ENCODE measurements around the gene EPAS1. TPM values are rescaled to one million over a fixed set of nuclear protein-coding genes. Genes with fewer than 3 reads are reported as not detected.

Gene EPAS1
- polyA plus RNA-seq, 2 of the 4 experiments (the other 2 are of a cell fraction) = 128 to 143 TPM

DNA sequence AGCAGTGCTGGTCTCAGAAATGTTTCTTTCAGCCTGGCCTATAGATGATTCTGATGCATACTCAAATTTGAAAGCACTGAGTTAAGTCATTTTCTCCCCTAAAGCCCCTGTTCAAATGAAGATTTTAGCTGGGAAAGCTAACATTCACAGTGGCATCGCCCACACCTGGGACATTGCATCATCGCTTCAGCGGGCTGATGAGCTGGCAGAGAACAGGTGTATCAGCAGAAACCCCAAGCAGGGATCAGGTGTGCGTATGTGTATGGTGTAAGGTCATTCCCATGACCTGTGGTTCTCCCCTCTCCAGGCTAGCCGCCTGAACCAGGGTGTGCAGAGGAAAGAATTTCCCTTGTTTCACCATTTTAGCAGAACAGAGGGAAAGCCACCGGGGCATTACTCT, 56.3 kb downstream of the EPAS1 start:
- DNase-seq (ENCODE audit: low read depth in 1 of 2, low spot score in 1 of 2) (no peak), FAIRE-seq (no peak), ATAC-seq (no peak)
- 90% methylated on average over 6 of the region's 6 CpGs for WGBS (ENCODE audit: missing lambda C conversion rate)
- TF ChIP-seq, protein P1, sequence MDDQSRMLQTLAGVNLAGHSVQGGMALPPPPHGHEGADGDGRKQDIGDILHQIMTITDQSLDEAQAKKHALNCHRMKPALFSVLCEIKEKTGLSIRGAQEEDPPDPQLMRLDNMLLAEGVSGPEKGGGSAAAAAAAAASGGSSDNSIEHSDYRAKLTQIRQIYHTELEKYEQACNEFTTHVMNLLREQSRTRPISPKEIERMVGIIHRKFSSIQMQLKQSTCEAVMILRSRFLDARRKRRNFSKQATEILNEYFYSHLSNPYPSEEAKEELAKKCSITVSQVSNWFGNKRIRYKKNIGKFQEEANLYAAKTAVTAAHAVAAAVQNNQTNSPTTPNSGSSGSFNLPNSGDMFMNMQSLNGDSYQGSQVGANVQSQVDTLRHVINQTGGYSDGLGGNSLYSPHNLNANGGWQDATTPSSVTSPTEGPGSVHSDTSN (IDR thresholded peaks at IDR 0.05) = no peak
- TF ChIP-seq TFCP2L1 (CRISPR knock-in tag; IDR thresholded peaks at IDR 0.05) = no peak
- TF ChIP-seq, protein P2, sequence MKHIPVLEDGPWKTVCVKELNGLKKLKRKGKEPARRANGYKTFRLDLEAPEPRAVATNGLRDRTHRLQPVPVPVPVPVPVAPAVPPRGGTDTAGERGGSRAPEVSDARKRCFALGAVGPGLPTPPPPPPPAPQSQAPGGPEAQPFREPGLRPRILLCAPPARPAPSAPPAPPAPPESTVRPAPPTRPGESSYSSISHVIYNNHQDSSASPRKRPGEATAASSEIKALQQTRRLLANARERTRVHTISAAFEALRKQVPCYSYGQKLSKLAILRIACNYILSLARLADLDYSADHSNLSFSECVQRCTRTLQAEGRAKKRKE (CRISPR knock-in tag; IDR thresholded peaks at IDR 0.05; ENCODE audit: low read depth) = no peak
- no peak for TF ChIP-seq RNF2 (IDR thresholded peaks at IDR 0.05; ENCODE audit: borderline replicate concordance, low read depth)
- TF ChIP-seq RFX5 (IDR thresholded peaks at IDR 0.05) = no peak
- TF ChIP-seq, protein P3, sequence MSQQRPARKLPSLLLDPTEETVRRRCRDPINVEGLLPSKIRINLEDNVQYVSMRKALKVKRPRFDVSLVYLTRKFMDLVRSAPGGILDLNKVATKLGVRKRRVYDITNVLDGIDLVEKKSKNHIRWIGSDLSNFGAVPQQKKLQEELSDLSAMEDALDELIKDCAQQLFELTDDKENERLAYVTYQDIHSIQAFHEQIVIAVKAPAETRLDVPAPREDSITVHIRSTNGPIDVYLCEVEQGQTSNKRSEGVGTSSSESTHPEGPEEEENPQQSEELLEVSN (IDR thresholded peaks at IDR 0.05; ENCODE audit: borderline replicate concordance, low read depth) = no peak
- no peak for TF ChIP-seq ZNF302 (CRISPR knock-in tag; IDR thresholded peaks at IDR 0.05)
- no peak for TF ChIP-seq POLR2AphosphoS2 (conservative IDR thresholded peaks at IDR 0.05; ENCODE audit: low read length)
- CTCF ChIA-PET = interaction anchor here (0.6 to 2.4 kb wide), 11 partner anchors 10 to 478 kb away, joined by 3 to 9 read pairs (median 3); no protein-coding TSS in a partner anchor
- POLR2A ChIA-PET = no interaction called here
- no peak overlapping the region for H3K4me2 ChIP-seq
- H3K4me1 ChIP-seq = no peaks in the 10 kb centered on the region
- no peaks in the 10 kb centered on the region for H3K9me3 ChIP-seq
- H3K27ac ChIP-seq = no peak overlapping the region
- H3K4me3 ChIP-seq = no peak overlapping the region

DNA sequence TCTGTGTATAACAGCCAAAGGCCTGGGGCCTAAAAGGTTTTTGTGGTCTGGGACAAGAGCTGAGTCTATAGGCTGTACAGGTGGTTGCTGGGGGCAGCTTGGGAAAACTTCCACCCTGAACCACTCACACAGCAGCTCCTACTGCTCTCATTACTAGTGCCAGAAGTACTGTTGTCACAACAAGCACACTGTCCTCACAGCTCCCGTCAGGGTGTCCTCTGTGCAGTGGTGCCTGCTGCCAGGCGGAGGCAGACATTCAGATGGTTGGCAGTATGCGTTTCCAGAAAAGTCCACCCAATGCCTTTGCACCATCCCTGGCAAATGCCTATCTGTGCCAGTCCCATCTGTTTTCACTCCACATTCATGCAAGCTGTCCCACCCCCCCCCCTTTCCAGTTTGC, 58.5 kb downstream of the EPAS1 start:
- CTCF ChIA-PET = interaction anchor here (0.6 to 3.5 kb wide), 14 partner anchors 8 to 363 kb away, joined by 3 to 30 read pairs (median 4); partner anchors contain the start of gene EPAS1
- ATAC-seq = no peak
- WGBS (ENCODE audit: missing lambda C conversion rate) = 91% methylated on average over 3 of the region's 3 CpGs
- Histone ChIP-seq H3K27ac (no peak overlapping the region), H3K4me2 (no peak overlapping the region), H3K9me3 (no peaks in the 10 kb centered on the region), H3K4me3 (no peak overlapping the region), H3K4me1 (no peaks in the 10 kb centered on the region)
- POLR2A ChIA-PET = no interaction called here
- no peak for DNase-seq (ENCODE audit: low read depth in 1 of 2, low spot score in 1 of 2)
- no peak for FAIRE-seq
- TF ChIP-seq, protein P4, sequence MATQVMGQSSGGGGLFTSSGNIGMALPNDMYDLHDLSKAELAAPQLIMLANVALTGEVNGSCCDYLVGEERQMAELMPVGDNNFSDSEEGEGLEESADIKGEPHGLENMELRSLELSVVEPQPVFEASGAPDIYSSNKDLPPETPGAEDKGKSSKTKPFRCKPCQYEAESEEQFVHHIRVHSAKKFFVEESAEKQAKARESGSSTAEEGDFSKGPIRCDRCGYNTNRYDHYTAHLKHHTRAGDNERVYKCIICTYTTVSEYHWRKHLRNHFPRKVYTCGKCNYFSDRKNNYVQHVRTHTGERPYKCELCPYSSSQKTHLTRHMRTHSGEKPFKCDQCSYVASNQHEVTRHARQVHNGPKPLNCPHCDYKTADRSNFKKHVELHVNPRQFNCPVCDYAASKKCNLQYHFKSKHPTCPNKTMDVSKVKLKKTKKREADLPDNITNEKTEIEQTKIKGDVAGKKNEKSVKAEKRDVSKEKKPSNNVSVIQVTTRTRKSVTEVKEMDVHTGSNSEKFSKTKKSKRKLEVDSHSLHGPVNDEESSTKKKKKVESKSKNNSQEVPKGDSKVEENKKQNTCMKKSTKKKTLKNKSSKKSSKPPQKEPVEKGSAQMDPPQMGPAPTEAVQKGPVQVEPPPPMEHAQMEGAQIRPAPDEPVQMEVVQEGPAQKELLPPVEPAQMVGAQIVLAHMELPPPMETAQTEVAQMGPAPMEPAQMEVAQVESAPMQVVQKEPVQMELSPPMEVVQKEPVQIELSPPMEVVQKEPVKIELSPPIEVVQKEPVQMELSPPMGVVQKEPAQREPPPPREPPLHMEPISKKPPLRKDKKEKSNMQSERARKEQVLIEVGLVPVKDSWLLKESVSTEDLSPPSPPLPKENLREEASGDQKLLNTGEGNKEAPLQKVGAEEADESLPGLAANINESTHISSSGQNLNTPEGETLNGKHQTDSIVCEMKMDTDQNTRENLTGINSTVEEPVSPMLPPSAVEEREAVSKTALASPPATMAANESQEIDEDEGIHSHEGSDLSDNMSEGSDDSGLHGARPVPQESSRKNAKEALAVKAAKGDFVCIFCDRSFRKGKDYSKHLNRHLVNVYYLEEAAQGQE (IDR thresholded peaks at IDR 0.05) = no peak
- TF ChIP-seq NPAS2 (CRISPR knock-in tag; IDR thresholded peaks at IDR 0.05; ENCODE audit: borderline replicate concordance) = no peak
- TF ChIP-seq HEYL (CRISPR knock-in tag; IDR thresholded peaks at IDR 0.05) = no peak
- no peak for TF ChIP-seq ZSCAN20 (CRISPR knock-in tag; IDR thresholded peaks at IDR 0.05)
- no peak for TF ChIP-seq MAFK (IDR thresholded peaks at IDR 0.05; ENCODE audit: partially characterized antibody)
- TF ChIP-seq RNF2 (IDR thresholded peaks at IDR 0.05; ENCODE audit: borderline replicate concordance, low read depth) = no peak
- TF ChIP-seq, protein P5, sequence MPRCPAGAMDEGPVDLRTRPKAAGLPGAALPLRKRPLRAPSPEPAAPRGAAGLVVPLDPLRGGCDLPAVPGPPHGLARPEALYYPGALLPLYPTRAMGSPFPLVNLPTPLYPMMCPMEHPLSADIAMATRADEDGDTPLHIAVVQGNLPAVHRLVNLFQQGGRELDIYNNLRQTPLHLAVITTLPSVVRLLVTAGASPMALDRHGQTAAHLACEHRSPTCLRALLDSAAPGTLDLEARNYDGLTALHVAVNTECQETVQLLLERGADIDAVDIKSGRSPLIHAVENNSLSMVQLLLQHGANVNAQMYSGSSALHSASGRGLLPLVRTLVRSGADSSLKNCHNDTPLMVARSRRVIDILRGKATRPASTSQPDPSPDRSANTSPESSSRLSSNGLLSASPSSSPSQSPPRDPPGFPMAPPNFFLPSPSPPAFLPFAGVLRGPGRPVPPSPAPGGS (IDR thresholded peaks at IDR 0.05) = no peak
- no peak for TF ChIP-seq EHMT2 (IDR thresholded peaks at IDR 0.05; ENCODE audit: low read depth)
- no peak for TF ChIP-seq ZC3H11A (IDR thresholded peaks at IDR 0.05)
- TF ChIP-seq CBX2 (IDR thresholded peaks at IDR 0.05; ENCODE audit: borderline replicate concordance, low read depth) = no peak
